C4-2B (cell line): ENCODE measurements around the gene KCNIP1.

Experiments used
- CTCF ChIP-seq: fragments of 450-650 bp; conservative IDR thresholded peaks from 2 replicates; pipeline ENCODE4 v1.5.1; 2017; ENCODE audit warnings: mild to moderate bottlenecking
- ZFX ChIP-seq: fragments of 450-650 bp; IDR thresholded peaks from 2 replicates; pipeline ENCODE4 v1.6.1; 2017

GRCh38 chr5:170596482-170597044 is 92.7 kb downstream of the KCNIP1 start:
- TF ChIP-seq CTCF (no peak), ZFX (no peak)
